GM19452 (cell line): Measurements from ENCODE around the gene ARHGEF37.
"Not testable (repeated sequence)": the region's sequence is repeated elsewhere in the genome, so short reads cannot be mapped to it uniquely, and the experiment has no call there.

Source experiments
- ATAC-seq: cut with Tn5 transposase; IDR thresholded peaks from one replicate; pipeline ENCODE4 v1.9.1; 2021; ENCODE audit not compliant: unreplicated experiment

The ARHGEF37 gene

GRCh38 chr5:149581192-149581861 lies at the start of gene ARHGEF37:
Gene ARHGEF37, plus strand, starts transcription at chr5:149581498. Its CDS starts 16,272 bp downstream, at chr5:149597770.
- no peak for ATAC-seq

GRCh38 chr5:149532413-149532812 lies 48.9 kb upstream of the ARHGEF37 start:
- ATAC-seq, result no peak

- ATAC-seq, result not testable (repeated sequence)
Observed at GRCh38 chr5:149535787-149536186, 45.5 kb upstream of the ARHGEF37 start.

GRCh38 chr5:149537374-149537975 lies 43.8 kb upstream of the ARHGEF37 start:
- no peak for ATAC-seq

GRCh38 chr5:149540089-149540488 lies 41.2 kb upstream of the ARHGEF37 start:
- no peak for ATAC-seq

GRCh38 chr5:149541893-149542292 lies 39.4 kb upstream of the ARHGEF37 start:
- no peak for ATAC-seq

GRCh38 chr5:149543361-149544027 lies 37.8 kb upstream of the ARHGEF37 start:
- no peak for ATAC-seq

GRCh38 chr5:149544028-149544420 lies 37.3 kb upstream of the ARHGEF37 start:
- no peak for ATAC-seq

- no peak for ATAC-seq
Observed at GRCh38 chr5:149545327-149545726, 36.0 kb upstream of the ARHGEF37 start.

- ATAC-seq, result no peak
Observed at GRCh38 chr5:149546974-149547373, 34.3 kb upstream of the ARHGEF37 start.

GRCh38 chr5:149549461-149550267 lies 31.6 kb upstream of the ARHGEF37 start:
- no peak for ATAC-seq

GRCh38 chr5:149550268-149550583 lies 31.1 kb upstream of the ARHGEF37 start:
- no peak for ATAC-seq

GRCh38 chr5:149550594-149551226 lies 30.6 kb upstream of the ARHGEF37 start:
- ATAC-seq, result peak; percentile 0

- peak; percentile 91 for ATAC-seq
Observed at GRCh38 chr5:149551227-149552037, 29.9 kb upstream of the ARHGEF37 start, which contains the start of gene CSNK1A1. Gene CSNK1A1, minus strand, starts transcription at chr5:149551439. Its CDS starts 475 bp downstream, at chr5:149550964.

GRCh38 chr5:149552038-149552494 lies 29.2 kb upstream of the ARHGEF37 start:
- ATAC-seq, result no peak

GRCh38 chr5:149552553-149553160 lies 28.6 kb upstream of the ARHGEF37 start:
- ATAC-seq, result no peak

- ATAC-seq, result no peak
Observed at GRCh38 chr5:149559706-149560105, 21.6 kb upstream of the ARHGEF37 start.

- ATAC-seq, result no peak
Observed at GRCh38 chr5:149561848-149562247, 19.4 kb upstream of the ARHGEF37 start.

- ATAC-seq, result no peak
Observed at GRCh38 chr5:149563466-149563865, 17.8 kb upstream of the ARHGEF37 start.
